HepG2 (cell line): Measurements from ENCODE around the gene UBE4A. TPM values are rescaled to one million over a fixed set of nuclear protein-coding genes. Genes with fewer than 3 reads are reported as not detected.
A peak's percentile ranks its signal among the peaks of the same experiment; 100 is the strongest.

Experiments used
- CBX2 ChIP-seq, 2 experiments: fragments of 200-600 bp in 1 of 2; sonication (generic); formaldehyde crosslinking in 1 of 2; IDR thresholded peaks; 2 replicates each; pipeline versions ENCODE4 v1.7.0 to v1.8.1; 2018 to 2022; ENCODE audit warnings: low read depth in 2 of 2, low read length in 1 of 2, mild to moderate bottlenecking in 1 of 2, missing genetic modification reagents in 1 of 2
- CTCF ChIP-seq: sonication (generic); formaldehyde crosslinking; IDR thresholded peaks from 2 replicates; pipeline ENCODE4 v1.5.0; 2020; ENCODE audit warnings: mild to moderate bottlenecking, missing genetic modification reagents, moderate library complexity
- ELF4 ChIP-seq: sonication (generic); formaldehyde crosslinking; IDR thresholded peaks from 2 replicates; pipeline ENCODE4 v1.5.0; 2020; ENCODE audit warnings: missing genetic modification reagents, mild to moderate bottlenecking, moderate library complexity, borderline replicate concordance
- HNF4A ChIP-seq: sonication (generic); formaldehyde crosslinking; IDR thresholded peaks from 2 replicates; pipeline ENCODE4 v1.4.0; 2020; ENCODE audit warnings: missing genetic modification reagents
- MIER2 ChIP-seq: IDR thresholded peaks from 2 replicates; pipeline ENCODE4 v1.6.1; 2016; ENCODE audit warnings: missing biosample characterization, missing genetic modification reagents
- SOX6 ChIP-seq, 2 experiments: fragments of 450-650 bp in 1 of 2; sonication (generic) in 1 of 2; formaldehyde crosslinking in 1 of 2; IDR thresholded peaks; 2 replicates each; pipeline versions ENCODE4 v1.4.0 to v1.6.1; 2017 to 2020; ENCODE audit warnings: antibody characterized with exemption in 1 of 2, mild to moderate bottlenecking in 1 of 2, missing genetic modification reagents in 1 of 2
- ZNF598 ChIP-seq: sonication (generic); formaldehyde crosslinking; IDR thresholded peaks from 2 replicates; pipeline ENCODE4 v1.5.1; 2020; ENCODE audit warnings: mild to moderate bottlenecking, missing genetic modification reagents, borderline replicate concordance
- ZNF816 ChIP-seq: sonication (generic); formaldehyde crosslinking; IDR thresholded peaks from 2 replicates; pipeline ENCODE4 v1.8.0; 2022; ENCODE audit warnings: missing genetic modification reagents, mild to moderate bottlenecking, borderline replicate concordance
- ZNF879 ChIP-seq: sonication (generic); formaldehyde crosslinking; IDR thresholded peaks from 2 replicates; pipeline ENCODE4 v1.8.1; 2023; ENCODE audit warnings: missing genetic modification reagents
- polyA plus RNA-seq, 8 experiments: library from polyadenylated mRNA; depleted of rRNA in 3 of 8; stranded (reverse) in 7 of 8; unstranded in 1 of 8; fragments of >200 nt; fragmentation: Illumina TruSeq in 4 of 8; extraction: Trizol in 4 of 8; gene quantifications; 2 replicates each; pipeline versions ENCODE4 v1.2.1 to v1.2.3, GENCODE V29; 2011 to 2016; ENCODE audit warnings: low read depth in 4 of 8, missing spikeins in 1 of 8, mixed read lengths in 1 of 8; ENCODE audit not compliant: insufficient read depth in 1 of 8
- total RNA-seq, 5 experiments: library from RNA; depleted of rRNA; stranded (reverse); fragments of >200 nt; fragmentation: Illumina TruSeq; extraction: Trizol; gene quantifications; 2 replicates each; pipeline ENCODE4 v1.2.3, GENCODE V29; 2016; ENCODE audit warnings: low read depth in 1 of 5
- TF ChIP-seq, protein P1 (sequence below), 2 experiments: fragments of 450-650 bp in 1 of 2; sonication (generic) in 1 of 2; formaldehyde crosslinking; IDR thresholded peaks; 2 replicates each; pipeline versions ENCODE4 v1.5.0 to v1.8.0; 2020 to 2022; ENCODE audit warnings: mild to moderate bottlenecking in 1 of 2, missing genetic modification reagents in 1 of 2

UBE4A gene
- total and polyA plus RNA-seq, 2 of the 13 experiments (the other 11 are each of a cell fraction or from before 2014, with no cell fraction given): 15.1 to 32.7 TPM

DNA sequence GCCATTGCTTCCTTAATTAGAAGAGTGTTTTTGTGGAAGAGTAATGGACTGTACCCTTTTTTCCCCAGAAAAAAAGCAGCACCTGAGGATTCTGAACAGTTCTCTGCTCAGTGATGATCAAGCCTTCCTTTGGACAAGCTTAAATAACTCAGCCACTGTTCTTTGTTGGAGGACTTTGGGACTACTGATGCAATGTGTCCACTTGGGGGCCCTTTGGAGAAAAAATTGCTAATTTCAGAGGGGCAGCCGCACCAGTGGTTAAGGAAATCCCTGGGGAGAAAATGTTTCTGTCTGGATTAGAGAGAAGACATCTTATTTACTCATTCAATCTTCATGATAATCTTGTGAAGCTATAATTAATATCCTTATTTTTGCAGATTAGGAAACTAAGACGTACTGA, 71.6 kb downstream of the UBE4A start (continued):
- TF ChIP-seq, protein P1, sequence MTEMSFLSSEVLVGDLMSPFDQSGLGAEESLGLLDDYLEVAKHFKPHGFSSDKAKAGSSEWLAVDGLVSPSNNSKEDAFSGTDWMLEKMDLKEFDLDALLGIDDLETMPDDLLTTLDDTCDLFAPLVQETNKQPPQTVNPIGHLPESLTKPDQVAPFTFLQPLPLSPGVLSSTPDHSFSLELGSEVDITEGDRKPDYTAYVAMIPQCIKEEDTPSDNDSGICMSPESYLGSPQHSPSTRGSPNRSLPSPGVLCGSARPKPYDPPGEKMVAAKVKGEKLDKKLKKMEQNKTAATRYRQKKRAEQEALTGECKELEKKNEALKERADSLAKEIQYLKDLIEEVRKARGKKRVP (CRISPR knock-in tag; IDR thresholded peaks at IDR 0.05): 0 out of 4 replicates have a peak, but pooled peaks of 1 of the 2 experiments have one; percentile 22
- TF ChIP-seq SOX6 (IDR thresholded peaks at IDR 0.05) (no peak), SOX6 (CRISPR knock-in tag; IDR thresholded peaks at IDR 0.05) (no peak), HNF4A (CRISPR knock-in tag) (peak; percentile 42; the same call in 1 of the 2 replicates), ZNF879 (CRISPR knock-in tag) (no peak), CTCF (CRISPR knock-in tag) (peak; percentile 56), ZNF598 (CRISPR knock-in tag) (no peak), ELF4 (CRISPR knock-in tag) (no peak), MIER2 (0 out of 2 replicates have a peak, but pooled peaks have one; percentile 43), CBX2 (IDR thresholded peaks at IDR 0.05; ENCODE audit: low read depth, low read length) (no peak), CBX2 (CRISPR knock-in tag; IDR thresholded peaks at IDR 0.05; ENCODE audit: low read depth) (no peak), ZNF816 (CRISPR knock-in tag) (no peak)
